ENCODE measurements around the gene UPK3A. TPM values are rescaled to one million over a fixed set of nuclear protein-coding genes. Genes with fewer than 3 reads are reported as not detected.

The UPK3A gene
- polyA plus RNA-seq, 3 donors: 6.0 to 19.0 (median 14.0) TPM

- DNase-seq: no peak
- Histone ChIP-seq H3K9me3 (replicated peaks in 1 of 2; ENCODE audit: control insufficient read depth in 1 of 2, insufficient read depth in 1 of 2, low read length in 2 of 2) (no peaks in the 10 kb centered on the region), H3K4me3 (replicated peaks in 1 of 3; ENCODE audit: low read depth in 2 of 3, low read length in 3 of 3) (no peak overlapping the region), H2AFZ (ENCODE audit: insufficient read depth, low read depth, low read length, poor library complexity, severe bottlenecking) (no peak overlapping the region), H3K27ac (ENCODE audit: low read depth in 1 of 2, low read length in 2 of 2) (no peak overlapping the region), H3K36me3 (replicated peaks in 1 of 2; ENCODE audit: control insufficient read depth in 1 of 2, insufficient read depth in 2 of 2, low read length in 2 of 2) (no peaks in the 10 kb centered on the region), H3K9ac (ENCODE audit: insufficient read depth, low read length, poor library complexity, severe bottlenecking) (no peak overlapping the region), H3K4me2 (replicated peaks; ENCODE audit: extremely low read depth, low read length, poor library complexity, severe bottlenecking) (no peak overlapping the region), H3K79me2 (ENCODE audit: insufficient read depth, low read length) (no peaks in the 10 kb centered on the region), H4K20me1 (ENCODE audit: insufficient read depth, low read length) (no peaks in the 10 kb centered on the region), H3K4me1 (ENCODE audit: control insufficient read depth in 1 of 2, insufficient read depth in 2 of 2, low read length in 2 of 2) (no peaks in the 10 kb centered on the region), H3K27me3 (ENCODE audit: control insufficient read depth in 2 of 2, insufficient read depth in 2 of 2, low read length in 2 of 2) (no peaks in the 10 kb centered on the region)
- Mint-ChIP-seq H3K4me1 (no peaks in the 10 kb centered on the region), H3K4me3 (no peak overlapping the region), H3K9me3 (peaks cover 0 to 8% (median 0%) of the 10 kb centered on the region in 7 donors), H3K36me3 (no peaks in the 10 kb centered on the region), H3K27me3 (ENCODE audit: low read depth in 3 of 3) (peaks cover 1 to 2% (median 2%) of the 10 kb centered on the region in 3 donors), H3K27ac (no peak overlapping the region)
- intact Hi-C loops (cut with micrococcal nuclease): no loop called here
- TF ChIP-seq CTCF (IDR thresholded peaks at IDR 0.05): no peak
- WGBS (ENCODE audit: insufficient coverage): 97% methylated on average over 7 of the region's 10 CpGs
Observed at GRCh38 chr22:45253039-45253641, 31.6 kb upstream of the UPK3A start.

- Mint-ChIP-seq H3K4me1 (no peaks in the 10 kb centered on the region), H3K27ac (no peak overlapping the region), H3K4me3 (no peak overlapping the region), H3K27me3 (ENCODE audit: low read depth in 3 of 3) (peaks cover 0 to 2% (median 1%) of the 10 kb centered on the region in 3 donors), H3K9me3 (peaks cover 0 to 8% (median 0%) of the 10 kb centered on the region in 7 donors), H3K36me3 (no peaks in the 10 kb centered on the region)
- Histone ChIP-seq H3K27ac (ENCODE audit: low read depth in 1 of 2, low read length in 2 of 2) (no peak overlapping the region), H3K4me2 (replicated peaks; ENCODE audit: extremely low read depth, low read length, poor library complexity, severe bottlenecking) (no peak overlapping the region), H3K36me3 (replicated peaks in 1 of 2; ENCODE audit: control insufficient read depth in 1 of 2, insufficient read depth in 2 of 2, low read length in 2 of 2) (no peaks in the 10 kb centered on the region), H3K27me3 (ENCODE audit: control insufficient read depth in 2 of 2, insufficient read depth in 2 of 2, low read length in 2 of 2) (no peaks in the 10 kb centered on the region), H3K4me3 (replicated peaks in 1 of 3; ENCODE audit: low read depth in 2 of 3, low read length in 3 of 3) (no peak overlapping the region), H3K4me1 (ENCODE audit: control insufficient read depth in 1 of 2, insufficient read depth in 2 of 2, low read length in 2 of 2) (no peaks in the 10 kb centered on the region), H4K20me1 (ENCODE audit: insufficient read depth, low read length) (no peaks in the 10 kb centered on the region), H3K79me2 (ENCODE audit: insufficient read depth, low read length) (no peaks in the 10 kb centered on the region), H3K9me3 (replicated peaks in 1 of 2; ENCODE audit: control insufficient read depth in 1 of 2, insufficient read depth in 1 of 2, low read length in 2 of 2) (no peaks in the 10 kb centered on the region), H3K9ac (ENCODE audit: insufficient read depth, low read length, poor library complexity, severe bottlenecking) (no peak overlapping the region), H2AFZ (ENCODE audit: insufficient read depth, low read depth, low read length, poor library complexity, severe bottlenecking) (no peak overlapping the region)
- no peak for TF ChIP-seq CTCF (IDR thresholded peaks at IDR 0.05)
- DNase-seq: no peak
- 93% methylated on average over 3 of the region's 7 CpGs for WGBS (ENCODE audit: insufficient coverage)
- intact Hi-C loops (cut with micrococcal nuclease): no loop called here
Observed at GRCh38 chr22:45254388-45254787, 30.4 kb upstream of the UPK3A start.
